CD14-positive monocyte (primary cell): Measurements from ENCODE around the gene SLC9A9. TPM values are rescaled to one million over a fixed set of nuclear protein-coding genes. Genes with fewer than 3 reads are reported as not detected.

Source experiments
- DNase-seq, 3 donors: peaks; one replicate each; pipeline ENCODE4 v3.0.0-alpha.2; 2011 to 2022
- H2AFZ ChIP-seq: 2 replicates; pipeline ENCODE4 v1.6.0; 2012; ENCODE audit warnings: mild to moderate bottlenecking, low read depth, low read length, inconsistent platforms; ENCODE audit not compliant: insufficient read depth, poor library complexity, severe bottlenecking
- H3K27ac ChIP-seq, 2 donors: 1 replicate in 1 of 2; 2 replicates in 1 of 2; pipeline ENCODE4 v1.5.1; 2012 to 2013; ENCODE audit warnings: low read length in 2 of 2, control low read depth in 1 of 2, inconsistent platforms in 1 of 2, low read depth in 1 of 2, mild to moderate bottlenecking in 1 of 2
- H3K27me3 ChIP-seq, 2 donors: one replicate each; pipeline versions ENCODE4 v1.6.0 to v1.6.1; 2011 to 2013; ENCODE audit warnings: low read length in 2 of 2; ENCODE audit not compliant: control insufficient read depth in 2 of 2, insufficient read depth in 2 of 2
- H3K36me3 ChIP-seq, 2 donors: replicated peaks in 1 of 2; 1 replicate in 1 of 2; 2 replicates in 1 of 2; pipeline versions ENCODE4 v1.5.1 to v1.6.1; 2012 to 2013; ENCODE audit warnings: low read length in 2 of 2, control low read depth in 1 of 2, inconsistent platforms in 1 of 2, mild to moderate bottlenecking in 1 of 2; ENCODE audit not compliant: insufficient read depth in 2 of 2, control insufficient read depth in 1 of 2
- H3K4me1 ChIP-seq, 2 donors: 1 replicate in 1 of 2; 2 replicates in 1 of 2; pipeline versions ENCODE4 v1.5.1 to v1.6.1; 2012 to 2013; ENCODE audit warnings: low read length in 2 of 2, control low read depth in 1 of 2, inconsistent platforms in 1 of 2, mild to moderate bottlenecking in 1 of 2, moderate library complexity in 1 of 2; ENCODE audit not compliant: insufficient read depth in 2 of 2, control insufficient read depth in 1 of 2
- H3K4me2 ChIP-seq: replicated peaks from 2 replicates; pipeline ENCODE3; 2012; ENCODE audit warnings: low read length, moderate library complexity, mild to moderate bottlenecking; ENCODE audit not compliant: poor library complexity, severe bottlenecking; ENCODE audit errors: extremely low read depth
- H3K4me3 ChIP-seq, 3 experiments: fragments of 200-600 bp in 1 of 3; sonication (generic) in 1 of 3; replicated peaks in 1 of 3; 1 replicate in 2 of 3; 2 replicates in 1 of 3; pipeline ENCODE4 v1.5.1; 2011 to 2013; ENCODE audit warnings: low read length in 3 of 3, mild to moderate bottlenecking in 3 of 3, control low read depth in 2 of 3, low read depth in 2 of 3, inconsistent platforms in 1 of 3, moderate library complexity in 1 of 3
- H3K79me2 ChIP-seq: 2 replicates; pipeline ENCODE4 v1.6.0; 2012; ENCODE audit warnings: mild to moderate bottlenecking, control low read depth, inconsistent platforms, low read length, moderate library complexity; ENCODE audit not compliant: insufficient read depth
- H3K9ac ChIP-seq: 2 replicates; pipeline ENCODE4 v1.6.0; 2017; ENCODE audit warnings: low read length, mild to moderate bottlenecking; ENCODE audit not compliant: insufficient read depth, poor library complexity, severe bottlenecking
- H3K9me3 ChIP-seq, 2 donors: replicated peaks in 1 of 2; 1 replicate in 1 of 2; 2 replicates in 1 of 2; pipeline versions ENCODE4 v1.5.1 to v1.6.1; 2012 to 2013; ENCODE audit warnings: low read length in 2 of 2, control low read depth in 1 of 2; ENCODE audit not compliant: control insufficient read depth in 1 of 2, insufficient read depth in 1 of 2
- H4K20me1 ChIP-seq: 2 replicates; pipeline ENCODE4 v1.6.0; 2012; ENCODE audit warnings: mild to moderate bottlenecking, low read length, control low read depth, moderate library complexity; ENCODE audit not compliant: insufficient read depth
- H3K27ac Mint-ChIP-seq, 7 donors: one replicate each; pipeline ENCODE4 v1.8.0; 2020; ENCODE audit warnings: mild to moderate bottlenecking in 7 of 7, mixed read lengths in 7 of 7, moderate library complexity in 6 of 7, inconsistent platforms in 2 of 7
- H3K27me3 Mint-ChIP-seq, 3 donors: one replicate each; pipeline ENCODE4 v1.8.0; 2021 to 2022; ENCODE audit warnings: low read depth in 3 of 3, mild to moderate bottlenecking in 3 of 3, mixed read lengths in 3 of 3, moderate library complexity in 3 of 3, inconsistent platforms in 1 of 3
- H3K36me3 Mint-ChIP-seq, 2 donors: one replicate each; pipeline ENCODE4 v1.8.0; 2020; ENCODE audit warnings: mixed read lengths in 2 of 2, inconsistent platforms in 1 of 2, mild to moderate bottlenecking in 1 of 2
- H3K4me1 Mint-ChIP-seq: one replicate; pipeline ENCODE4 v1.8.0; 2020; ENCODE audit warnings: mild to moderate bottlenecking, mixed read lengths
- H3K4me3 Mint-ChIP-seq, 2 donors: one replicate each; pipeline ENCODE4 v1.8.0; 2020; ENCODE audit warnings: mild to moderate bottlenecking in 2 of 2, mixed read lengths in 2 of 2, moderate library complexity in 1 of 2
- H3K9me3 Mint-ChIP-seq, 7 donors: one replicate each; pipeline ENCODE4 v1.8.0; 2020 to 2022; ENCODE audit warnings: mixed read lengths in 7 of 7, mild to moderate bottlenecking in 6 of 7, moderate library complexity in 6 of 7, inconsistent platforms in 2 of 7
- WGBS: methylation state at CpG from one replicate; pipeline ENCODE4 v1.1.5; 2013; ENCODE audit warnings: missing lambda C conversion rate; ENCODE audit not compliant: insufficient coverage; 5-methylcytosine and 5-hydroxymethylcytosine counted together
- intact Hi-C, 2 donors: fragments of 100-400 bp; cut with micrococcal nuclease; formaldehyde crosslinking; loops; one replicate each; pipeline versions ENCODE4 v1.15.0 to v1.15.1; 2023
- polyA plus RNA-seq, 3 donors: library from polyadenylated mRNA; depleted of rRNA in 1 of 3; unstranded in 2 of 3; stranded (reverse) in 1 of 3; fragments of 300-500 nt in 2 of 3; fragments of >200 nt in 1 of 3; fragmentation: Illumina TruSeq in 2 of 3; gene quantifications; 1 replicate in 2 of 3; 2 replicates in 1 of 3; pipeline ENCODE4 v1.2.3, GENCODE V29; 2012 to 2021
- TF ChIP-seq, protein P1 (sequence below): fragments of 200-600 bp; IDR thresholded peaks from one replicate; pipeline ENCODE4 v1.8.0; 2022; ENCODE audit warnings: antibody characterized with exemption, mild to moderate bottlenecking

The SLC9A9 gene
- polyA plus RNA-seq, 3 donors, result 14.1 to 32.8 (median 27.0) TPM

DNA sequence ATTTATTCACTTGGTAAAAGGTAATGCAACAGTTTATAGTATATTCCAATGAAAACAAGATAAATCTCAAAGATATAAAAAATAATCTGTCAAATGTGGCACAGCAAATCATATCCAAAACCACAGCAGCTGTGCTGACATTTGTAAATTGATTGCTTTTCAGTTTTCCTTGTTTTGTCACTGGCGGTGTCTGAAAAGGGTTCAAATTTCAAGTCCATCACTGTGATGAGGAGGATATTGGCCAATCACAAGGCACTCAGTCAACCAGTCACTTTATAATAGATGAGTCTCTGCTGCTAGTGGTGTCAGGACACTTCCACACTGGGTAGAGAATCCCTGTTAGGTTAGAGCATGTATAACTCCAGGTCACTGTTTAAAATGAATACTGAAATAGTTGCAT, 154.8 kb downstream of the SLC9A9 start:
- no peak overlapping the region for H3K27ac Mint-ChIP-seq
- no peak overlapping the region for H3K4me2 ChIP-seq
- intact Hi-C loops, result no loop called here

DNA sequence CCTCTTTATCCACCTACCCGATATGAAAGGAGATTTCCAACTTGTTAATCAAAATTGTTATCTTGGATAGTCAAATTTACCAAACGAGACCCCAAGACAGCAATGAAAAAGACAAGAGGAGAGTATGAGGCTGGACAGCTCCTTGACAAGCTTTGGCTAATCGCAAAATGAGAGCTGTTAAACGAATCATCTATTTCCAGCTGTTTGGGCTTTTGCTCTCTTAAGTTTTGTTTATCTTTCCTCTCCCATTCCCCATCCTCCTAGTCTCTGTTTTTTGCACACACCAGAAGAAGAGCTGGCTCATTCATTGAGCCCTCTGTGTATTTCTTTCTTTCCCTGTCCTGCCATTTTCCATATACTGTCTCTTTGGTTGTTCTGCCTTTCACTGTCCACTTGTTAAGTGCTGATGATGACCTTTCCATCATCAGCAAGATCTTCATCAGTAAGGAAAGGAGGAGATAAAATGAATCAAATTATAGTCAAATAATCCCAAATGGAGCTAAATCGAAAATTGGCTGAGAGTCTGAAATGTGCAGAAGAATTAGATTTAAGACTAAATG, 161.6 kb downstream of the SLC9A9 start:
- Mint-ChIP-seq H3K27ac (no peak overlapping the region), H3K9me3 (peaks cover 0 to 2% (median 0%) of the 10 kb centered on the region in 7 donors), H3K4me3 (no peak overlapping the region), H3K4me1 (peaks cover 2% of the 10 kb centered on the region), H3K36me3 (peaks cover 12% of the 10 kb centered on the region in 2 donors), H3K27me3 (peaks cover 2% of the 10 kb centered on the region in 3 donors)
- H2AFZ ChIP-seq, result no peak overlapping the region
- no peak overlapping the region for H3K9ac ChIP-seq
- no peaks in the 10 kb centered on the region for H3K79me2 ChIP-seq
- TF ChIP-seq, protein P1, sequence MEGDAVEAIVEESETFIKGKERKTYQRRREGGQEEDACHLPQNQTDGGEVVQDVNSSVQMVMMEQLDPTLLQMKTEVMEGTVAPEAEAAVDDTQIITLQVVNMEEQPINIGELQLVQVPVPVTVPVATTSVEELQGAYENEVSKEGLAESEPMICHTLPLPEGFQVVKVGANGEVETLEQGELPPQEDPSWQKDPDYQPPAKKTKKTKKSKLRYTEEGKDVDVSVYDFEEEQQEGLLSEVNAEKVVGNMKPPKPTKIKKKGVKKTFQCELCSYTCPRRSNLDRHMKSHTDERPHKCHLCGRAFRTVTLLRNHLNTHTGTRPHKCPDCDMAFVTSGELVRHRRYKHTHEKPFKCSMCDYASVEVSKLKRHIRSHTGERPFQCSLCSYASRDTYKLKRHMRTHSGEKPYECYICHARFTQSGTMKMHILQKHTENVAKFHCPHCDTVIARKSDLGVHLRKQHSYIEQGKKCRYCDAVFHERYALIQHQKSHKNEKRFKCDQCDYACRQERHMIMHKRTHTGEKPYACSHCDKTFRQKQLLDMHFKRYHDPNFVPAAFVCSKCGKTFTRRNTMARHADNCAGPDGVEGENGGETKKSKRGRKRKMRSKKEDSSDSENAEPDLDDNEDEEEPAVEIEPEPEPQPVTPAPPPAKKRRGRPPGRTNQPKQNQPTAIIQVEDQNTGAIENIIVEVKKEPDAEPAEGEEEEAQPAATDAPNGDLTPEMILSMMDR, result no peak
- H3K27me3 ChIP-seq, result no peaks in the 10 kb centered on the region
- H3K4me3 ChIP-seq, result no peak overlapping the region
- 81% methylated on average over 3 of the region's 5 CpGs for WGBS
- no peaks in the 10 kb centered on the region for H3K9me3 ChIP-seq
- H3K36me3 ChIP-seq, result no peaks in the 10 kb centered on the region
- H3K27ac ChIP-seq, result no peak overlapping the region
- H3K4me1 ChIP-seq, result no peaks in the 10 kb centered on the region
- H4K20me1 ChIP-seq, result no peaks in the 10 kb centered on the region
- DNase-seq, result no peak
- intact Hi-C loops, result no loop called here
- no peak overlapping the region for H3K4me2 ChIP-seq

More for the DNA sequence above, 154.8 kb downstream of the SLC9A9 start:
- Histone ChIP-seq H3K27me3 (no peaks in the 10 kb centered on the region), H3K79me2 (no peaks in the 10 kb centered on the region), H3K4me3 (no peak overlapping the region), H3K27ac (no peak overlapping the region), H3K9ac (no peak overlapping the region), H2AFZ (no peak overlapping the region), H3K36me3 (no peaks in the 10 kb centered on the region), H3K4me1 (no peaks in the 10 kb centered on the region), H3K9me3 (no peaks in the 10 kb centered on the region), H4K20me1 (no peaks in the 10 kb centered on the region)
- no CpG with 5 or more reads among the region's 1 CpG for WGBS
- no peak for DNase-seq
- Mint-ChIP-seq H3K27me3 (no peaks in the 10 kb centered on the region), H3K4me1 (no peaks in the 10 kb centered on the region), H3K9me3 (peaks cover 0 to 7% (median 4%) of the 10 kb centered on the region in 7 donors), H3K4me3 (no peak overlapping the region), H3K36me3 (peaks cover 19 to 21% of the 10 kb centered on the region in 2 donors)
- TF ChIP-seq, protein P1, result no peak
